Midbrain (tissue), 1 donor: ENCODE results near the gene TRAF2.

ENCODE experiments used
- DNase-seq: peaks from one replicate; lab custom pipeline; 2025; lab: John Stamatoyannopoulos, UW

TRAF2 gene

DNA sequence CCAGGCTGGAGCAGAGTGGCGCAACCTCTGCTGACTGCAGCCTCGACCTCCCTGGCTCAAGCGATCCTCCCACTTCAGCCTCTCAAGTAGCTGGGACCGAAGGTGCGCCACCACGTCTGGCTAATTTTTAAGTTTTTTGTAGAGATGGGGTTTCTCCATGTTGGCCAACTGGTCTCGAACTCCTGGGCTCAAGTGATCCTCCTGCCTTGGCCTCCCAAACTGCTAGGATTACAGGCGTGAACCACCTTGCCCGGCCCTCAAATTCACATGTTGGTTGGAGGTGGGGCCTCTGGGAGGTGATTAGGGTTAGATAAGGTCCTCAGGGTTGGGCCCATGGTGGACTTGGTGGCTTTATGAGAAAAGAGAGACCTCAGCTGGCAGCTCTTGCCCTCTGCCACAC, 75.8 kb downstream of the TRAF2 start:
- no peak for DNase-seq

GRCh38 chr9:136962701-136963248, 76.5 kb downstream of the TRAF2 start:
- no peak for DNase-seq

- DNase-seq: no peak
Measured at GRCh38 chr9:136963341-136963740, 77.0 kb downstream of the TRAF2 start.

- DNase-seq: no peak
Measured at GRCh38 chr9:136963751-136964150, 77.4 kb downstream of the TRAF2 start.

DNA sequence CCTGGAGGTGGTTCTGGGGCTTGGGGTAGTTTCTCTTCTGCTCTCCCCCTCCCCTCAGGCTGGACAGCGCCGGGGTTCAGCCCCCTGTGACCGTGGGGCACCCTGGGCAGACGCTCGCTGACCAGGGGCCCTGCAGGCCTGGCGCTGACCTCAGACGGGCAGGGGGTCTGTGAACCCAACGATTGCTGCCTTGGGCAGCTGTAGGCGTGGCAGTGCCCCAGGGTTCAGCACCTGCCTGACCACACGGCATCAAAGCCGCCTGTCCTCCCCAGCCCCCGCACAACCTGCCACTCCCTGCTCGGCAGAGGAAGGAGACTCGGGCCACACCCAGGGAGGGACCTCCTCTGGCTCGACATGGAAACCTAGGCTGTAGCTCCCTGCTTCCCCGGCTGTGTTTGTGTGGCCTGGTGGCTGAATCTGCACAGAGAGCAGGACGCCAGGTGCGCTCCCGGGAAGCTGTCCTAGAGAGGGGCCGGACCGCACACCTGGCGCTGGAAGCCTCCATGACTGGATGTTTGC, 77.9 kb downstream of the TRAF2 start:
- DNase-seq: no peak

GRCh38 chr9:136964833-136965422, 78.6 kb downstream of the TRAF2 start:
- no peak for DNase-seq

- DNase-seq: peak; percentile 86
Measured at GRCh38 chr9:136965771-136966484, 79.6 kb downstream of the TRAF2 start.

DNA sequence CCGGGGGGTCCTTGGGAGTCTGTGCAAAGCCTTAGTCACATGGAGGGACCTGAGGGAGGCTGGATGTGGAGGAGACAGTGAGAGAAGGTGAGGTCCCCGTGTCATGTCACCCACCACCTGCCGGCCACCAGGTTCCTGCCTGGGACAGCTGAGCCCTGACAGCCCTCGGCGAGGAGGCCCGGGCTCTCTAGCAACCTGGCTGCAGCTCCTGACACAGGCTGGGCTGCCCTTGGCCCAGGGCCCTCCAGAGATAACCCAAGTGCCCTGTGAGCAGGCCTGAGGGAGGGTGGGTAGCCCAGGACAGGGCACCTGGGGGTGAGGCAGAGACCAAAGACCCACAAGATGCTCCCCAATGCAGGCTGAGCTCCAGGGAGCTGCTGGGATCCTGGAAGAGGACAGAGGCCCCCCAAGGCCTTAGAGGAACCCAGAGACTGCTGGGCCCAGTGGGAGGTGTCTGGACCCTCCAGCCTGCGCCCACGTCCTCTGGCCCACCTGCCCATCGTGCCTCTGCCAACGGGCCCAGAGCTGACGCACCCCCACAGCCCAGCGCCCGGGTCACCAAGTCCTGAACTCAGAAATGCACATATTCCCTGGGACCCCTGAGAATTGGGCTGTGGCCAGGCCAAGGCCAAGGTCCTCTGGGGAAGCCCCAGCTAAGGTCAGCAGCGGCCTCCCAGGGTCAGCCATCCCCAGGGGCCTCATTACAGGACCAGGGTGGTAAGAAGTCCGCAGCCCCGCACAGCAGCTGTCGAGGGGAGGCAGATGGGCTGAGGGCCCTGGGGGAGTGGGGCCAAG, 82.2 kb downstream of the TRAF2 start:
- DNase-seq: no peak

GRCh38 chr9:136969150-136969549, 82.8 kb downstream of the TRAF2 start:
- DNase-seq: no peak

GRCh38 chr9:136969774-136970173, 83.5 kb downstream of the TRAF2 start:
- DNase-seq: no peak

- no peak for DNase-seq
Measured at GRCh38 chr9:136970361-136970760, 84.0 kb downstream of the TRAF2 start.

DNA sequence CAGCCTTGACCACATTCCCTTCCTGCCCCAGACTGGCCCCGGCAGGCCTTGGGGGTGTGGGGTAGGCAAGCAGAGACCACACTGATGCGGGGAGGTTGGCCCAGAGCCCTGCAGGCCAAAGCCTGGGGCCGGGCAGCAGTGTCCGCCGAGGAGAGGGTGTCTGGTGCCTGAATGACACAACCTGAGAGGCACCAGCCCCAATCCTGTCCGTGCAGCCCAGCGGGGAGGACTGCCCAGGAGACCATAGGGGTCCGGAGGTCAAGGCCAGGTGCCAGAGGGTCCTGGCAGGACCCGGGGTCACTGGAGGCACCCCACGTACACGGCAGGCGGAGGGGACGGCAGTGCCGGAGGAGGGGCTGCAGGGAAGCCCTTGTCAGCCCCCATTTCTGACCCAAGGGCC, 85.4 kb downstream of the TRAF2 start:
- no peak for DNase-seq

- DNase-seq: no peak
Measured at GRCh38 chr9:136972335-136972734, 86.0 kb downstream of the TRAF2 start.

GRCh38 chr9:136972743-136973142, 86.4 kb downstream of the TRAF2 start:
- DNase-seq: no peak

- no peak for DNase-seq
Measured at GRCh38 chr9:136973618-136974617, 87.6 kb downstream of the TRAF2 start.

- DNase-seq: no peak
Measured at GRCh38 chr9:136974817-136975535, 88.7 kb downstream of the TRAF2 start.

DNA sequence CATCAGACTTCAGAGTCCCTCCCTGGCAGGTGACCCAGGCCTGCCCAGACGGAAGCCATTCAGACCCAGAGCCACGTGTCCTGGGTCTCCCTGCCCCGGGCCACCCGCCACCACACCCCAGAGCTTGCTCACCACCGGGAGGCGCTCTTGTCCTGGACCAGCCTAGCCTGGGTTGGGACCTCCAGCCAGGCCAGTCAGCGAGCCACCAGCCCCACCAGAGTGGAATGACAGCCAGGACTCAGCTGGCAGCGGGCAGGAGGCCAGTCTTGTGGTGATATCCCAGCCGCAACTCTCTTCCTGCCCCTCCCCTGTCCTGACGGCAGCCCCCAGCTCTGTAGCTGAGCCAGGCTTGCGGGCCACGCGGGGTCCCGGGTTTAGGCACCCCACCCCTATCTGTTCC, 89.3 kb downstream of the TRAF2 start:
- peak; percentile 74 for DNase-seq
